ENCODE measurements around the gene NCKAP5. TPM values are rescaled to one million over a fixed set of nuclear protein-coding genes. Genes with fewer than 3 reads are reported as not detected.
A peak's percentile ranks its signal among the peaks of the same experiment; 100 is the strongest.

NCKAP5 gene
- polyA plus RNA-seq, 2 of the 4 experiments (the other 2 are of a cell fraction), result 3.0 to 4.1 TPM

DNA sequence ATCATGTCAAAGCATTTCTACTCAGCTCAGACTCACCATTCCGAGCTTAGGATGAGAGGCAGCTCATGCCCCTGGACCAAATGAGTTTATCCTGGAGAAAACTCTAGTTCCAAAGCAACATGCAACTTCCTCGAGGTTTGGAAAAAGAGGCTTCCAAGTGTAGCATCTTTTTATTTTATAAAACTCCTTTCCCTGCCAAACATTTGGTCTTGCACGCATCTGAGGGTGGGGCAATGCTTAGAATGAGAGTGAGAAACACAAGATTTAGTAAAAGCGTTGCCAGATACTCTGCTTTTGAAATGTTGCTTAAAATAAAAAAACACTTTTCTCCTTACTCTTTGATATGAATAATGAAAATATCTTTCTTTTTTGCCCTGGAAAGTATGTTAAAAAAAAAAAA lies 151.5 kb downstream of the NCKAP5 start:
- TF ChIP-seq ZFP36 (IDR thresholded peaks at IDR 0.05; ENCODE audit: borderline replicate concordance, partially characterized antibody) (no peak), RAD21 (conservative IDR thresholded peaks at IDR 0.05 in 1 of 2, IDR thresholded peaks at IDR 0.05 in 1 of 2) (no peak), CBX8 (IDR thresholded peaks at IDR 0.05) (no peak), TP53 (CRISPR knock-in tag; IDR thresholded peaks at IDR 0.05) (no peak), FOXS1 (CRISPR knock-in tag; IDR thresholded peaks at IDR 0.05) (no peak), MYC (IDR thresholded peaks at IDR 0.05; ENCODE audit: borderline replicate concordance, low read length) (no peak), TFCP2L1 (CRISPR knock-in tag; IDR thresholded peaks at IDR 0.05) (no peak), POLR2A (IDR thresholded peaks at IDR 0.05; ENCODE audit: low read length) (no peak), BHLHE40 (IDR thresholded peaks at IDR 0.05; ENCODE audit: low read depth, low read length) (no peak), CHD2 (IDR thresholded peaks at IDR 0.05; ENCODE audit: low read length, partially characterized antibody) (no peak)
- TF ChIP-seq, protein P1, sequence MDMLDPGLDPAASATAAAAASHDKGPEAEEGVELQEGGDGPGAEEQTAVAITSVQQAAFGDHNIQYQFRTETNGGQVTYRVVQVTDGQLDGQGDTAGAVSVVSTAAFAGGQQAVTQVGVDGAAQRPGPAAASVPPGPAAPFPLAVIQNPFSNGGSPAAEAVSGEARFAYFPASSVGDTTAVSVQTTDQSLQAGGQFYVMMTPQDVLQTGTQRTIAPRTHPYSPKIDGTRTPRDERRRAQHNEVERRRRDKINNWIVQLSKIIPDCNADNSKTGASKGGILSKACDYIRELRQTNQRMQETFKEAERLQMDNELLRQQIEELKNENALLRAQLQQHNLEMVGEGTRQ (IDR thresholded peaks at IDR 0.05), result no peak
- TF ChIP-seq, protein P2, sequence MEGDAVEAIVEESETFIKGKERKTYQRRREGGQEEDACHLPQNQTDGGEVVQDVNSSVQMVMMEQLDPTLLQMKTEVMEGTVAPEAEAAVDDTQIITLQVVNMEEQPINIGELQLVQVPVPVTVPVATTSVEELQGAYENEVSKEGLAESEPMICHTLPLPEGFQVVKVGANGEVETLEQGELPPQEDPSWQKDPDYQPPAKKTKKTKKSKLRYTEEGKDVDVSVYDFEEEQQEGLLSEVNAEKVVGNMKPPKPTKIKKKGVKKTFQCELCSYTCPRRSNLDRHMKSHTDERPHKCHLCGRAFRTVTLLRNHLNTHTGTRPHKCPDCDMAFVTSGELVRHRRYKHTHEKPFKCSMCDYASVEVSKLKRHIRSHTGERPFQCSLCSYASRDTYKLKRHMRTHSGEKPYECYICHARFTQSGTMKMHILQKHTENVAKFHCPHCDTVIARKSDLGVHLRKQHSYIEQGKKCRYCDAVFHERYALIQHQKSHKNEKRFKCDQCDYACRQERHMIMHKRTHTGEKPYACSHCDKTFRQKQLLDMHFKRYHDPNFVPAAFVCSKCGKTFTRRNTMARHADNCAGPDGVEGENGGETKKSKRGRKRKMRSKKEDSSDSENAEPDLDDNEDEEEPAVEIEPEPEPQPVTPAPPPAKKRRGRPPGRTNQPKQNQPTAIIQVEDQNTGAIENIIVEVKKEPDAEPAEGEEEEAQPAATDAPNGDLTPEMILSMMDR (IDR thresholded peaks at IDR 0.05), result no peak
- 77% methylated on average over 4 of the region's 4 CpGs for WGBS (ENCODE audit: missing lambda C conversion rate)

DNA sequence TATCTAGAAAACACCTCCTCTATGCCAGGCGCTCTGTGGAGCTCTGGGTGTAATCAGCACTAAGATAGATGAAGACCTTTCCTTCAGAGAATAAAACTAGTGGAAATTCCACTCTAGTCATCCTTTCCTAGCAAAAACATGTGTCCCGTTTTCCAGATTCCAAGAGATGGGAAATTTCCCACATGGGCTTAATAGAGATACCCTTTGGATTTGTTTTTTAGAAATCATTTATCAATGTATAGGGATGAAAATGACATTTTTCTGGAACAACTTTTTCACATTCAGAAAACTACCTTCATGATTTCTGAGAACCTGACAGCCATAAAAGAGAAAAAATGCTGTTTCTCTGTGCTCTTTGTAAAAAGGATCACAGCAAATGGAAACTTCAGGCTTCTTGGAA lies 152.1 kb downstream of the NCKAP5 start:
- ChIA-PET POLR2A (no interaction called here), CTCF (interaction anchor here (0.7 to 1.1 kb wide), 3 partner anchors 18 to 145 kb away, joined by 3 to 4 read pairs (median 3); no protein-coding TSS in a partner anchor)
- DNase-seq (ENCODE audit: low read depth in 1 of 2, low spot score in 1 of 2) (no peak), FAIRE-seq (no peak), ATAC-seq (no peak)
- Histone ChIP-seq H3K9me3 (no peaks in the 10 kb centered on the region), H3K4me3 (no peak overlapping the region), H3K27ac (no peak overlapping the region), H3K4me1 (peaks cover 63% of the 10 kb centered on the region), H3K4me2 (no peak overlapping the region)
- WGBS (ENCODE audit: missing lambda C conversion rate), result 81% methylated on average over 2 of the region's 2 CpGs
- TF ChIP-seq RFX5 (IDR thresholded peaks at IDR 0.05) (no peak), FOSB (CRISPR knock-in tag; IDR thresholded peaks at IDR 0.05) (no peak)
- TF ChIP-seq, protein P3, sequence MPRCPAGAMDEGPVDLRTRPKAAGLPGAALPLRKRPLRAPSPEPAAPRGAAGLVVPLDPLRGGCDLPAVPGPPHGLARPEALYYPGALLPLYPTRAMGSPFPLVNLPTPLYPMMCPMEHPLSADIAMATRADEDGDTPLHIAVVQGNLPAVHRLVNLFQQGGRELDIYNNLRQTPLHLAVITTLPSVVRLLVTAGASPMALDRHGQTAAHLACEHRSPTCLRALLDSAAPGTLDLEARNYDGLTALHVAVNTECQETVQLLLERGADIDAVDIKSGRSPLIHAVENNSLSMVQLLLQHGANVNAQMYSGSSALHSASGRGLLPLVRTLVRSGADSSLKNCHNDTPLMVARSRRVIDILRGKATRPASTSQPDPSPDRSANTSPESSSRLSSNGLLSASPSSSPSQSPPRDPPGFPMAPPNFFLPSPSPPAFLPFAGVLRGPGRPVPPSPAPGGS (IDR thresholded peaks at IDR 0.05), result no peak

More for the DNA sequence above, 151.5 kb downstream of the NCKAP5 start:
- ChIA-PET POLR2A (no interaction called here), CTCF (interaction anchor here (1.7 kb wide), 1 partner anchor 18 kb away, joined by 4 read pairs; no protein-coding TSS in a partner anchor)
- Histone ChIP-seq H3K9me3 (no peaks in the 10 kb centered on the region), H3K4me2 (no peak overlapping the region), H3K4me3 (no peak overlapping the region), H3K4me1 (peaks cover 68% of the 10 kb centered on the region), H3K27ac (0 out of 6 replicates have a peak overlapping the region, but pooled peaks of 1 of the 2 experiments have one; percentile 3)
- FAIRE-seq, result no peak
- no peak for ATAC-seq
- no peak for DNase-seq (ENCODE audit: low read depth in 1 of 2, low spot score in 1 of 2)

DNA sequence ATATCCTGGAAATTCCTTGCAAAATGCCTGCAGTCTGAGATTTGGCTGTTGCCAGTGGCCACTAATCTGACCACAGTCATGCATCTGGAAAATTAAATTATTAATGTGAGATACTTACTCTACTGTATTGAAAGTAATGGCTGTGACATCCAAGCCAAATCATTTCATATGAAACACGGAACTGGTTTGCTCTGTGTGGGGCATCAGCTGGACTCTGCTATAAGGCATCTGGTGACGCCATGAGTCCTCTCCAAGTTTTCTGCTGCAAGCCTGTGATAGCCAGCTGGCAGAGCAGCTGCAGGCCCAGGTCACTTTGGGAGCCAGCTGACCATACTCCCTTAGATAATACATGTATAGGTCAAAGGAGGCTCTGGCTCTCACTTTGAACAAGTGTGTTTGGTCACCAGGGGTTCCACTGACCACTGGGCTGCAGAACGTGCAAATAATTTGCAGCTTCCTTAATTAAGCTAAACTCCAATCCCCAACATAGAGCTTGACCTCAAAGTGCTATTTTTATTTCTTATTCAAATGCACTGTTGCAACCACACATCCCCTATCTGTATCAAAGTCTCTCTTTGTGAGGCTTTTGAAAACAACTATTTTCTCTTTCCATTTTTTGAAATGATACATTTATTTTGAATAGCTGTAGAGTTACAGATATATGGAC lies 152.9 kb downstream of the NCKAP5 start:
- POLR2A ChIA-PET, result no interaction called here

More for the DNA sequence above, 152.9 kb downstream of the NCKAP5 start:
- Histone ChIP-seq H3K27ac (peak overlapping the region in 1 of 2 experiments; percentile 39; a peak in 1 of 6 replicates), H3K4me1 (peaks cover 56% of the 10 kb centered on the region), H3K9me3 (no peaks in the 10 kb centered on the region), H3K4me2 (no peak overlapping the region), H3K4me3 (no peak overlapping the region)
- TF ChIP-seq MAZ (IDR thresholded peaks at IDR 0.05; ENCODE audit: borderline replicate concordance, low read depth, low read length) (no peak), CEBPB (IDR thresholded peaks at IDR 0.05) (no peak), CHD2 (IDR thresholded peaks at IDR 0.05; ENCODE audit: low read length, partially characterized antibody) (no peak), EP300 (IDR thresholded peaks at IDR 0.05) (no peak), FOSL2 (IDR thresholded peaks at IDR 0.05) (no peak), FOSL2 (CRISPR knock-in tag; IDR thresholded peaks at IDR 0.05) (no peak), BHLHE40 (IDR thresholded peaks at IDR 0.05; ENCODE audit: low read depth, low read length) (no peak), KDM5A (IDR thresholded peaks at IDR 0.05) (no peak), MYC (IDR thresholded peaks at IDR 0.05; ENCODE audit: borderline replicate concordance, low read length) (no peak), JUNB (IDR thresholded peaks at IDR 0.05) (no peak), SMC3 (IDR thresholded peaks at IDR 0.05) (no peak), RFX5 (IDR thresholded peaks at IDR 0.05) (no peak), RNF2 (IDR thresholded peaks at IDR 0.05; ENCODE audit: borderline replicate concordance, low read depth) (no peak)
- TF ChIP-seq, protein P4, sequence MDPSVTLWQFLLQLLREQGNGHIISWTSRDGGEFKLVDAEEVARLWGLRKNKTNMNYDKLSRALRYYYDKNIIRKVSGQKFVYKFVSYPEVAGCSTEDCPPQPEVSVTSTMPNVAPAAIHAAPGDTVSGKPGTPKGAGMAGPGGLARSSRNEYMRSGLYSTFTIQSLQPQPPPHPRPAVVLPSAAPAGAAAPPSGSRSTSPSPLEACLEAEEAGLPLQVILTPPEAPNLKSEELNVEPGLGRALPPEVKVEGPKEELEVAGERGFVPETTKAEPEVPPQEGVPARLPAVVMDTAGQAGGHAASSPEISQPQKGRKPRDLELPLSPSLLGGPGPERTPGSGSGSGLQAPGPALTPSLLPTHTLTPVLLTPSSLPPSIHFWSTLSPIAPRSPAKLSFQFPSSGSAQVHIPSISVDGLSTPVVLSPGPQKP (IDR thresholded peaks at IDR 0.05; ENCODE audit: low read depth, low read length), result no peak
- TF ChIP-seq, protein P5, sequence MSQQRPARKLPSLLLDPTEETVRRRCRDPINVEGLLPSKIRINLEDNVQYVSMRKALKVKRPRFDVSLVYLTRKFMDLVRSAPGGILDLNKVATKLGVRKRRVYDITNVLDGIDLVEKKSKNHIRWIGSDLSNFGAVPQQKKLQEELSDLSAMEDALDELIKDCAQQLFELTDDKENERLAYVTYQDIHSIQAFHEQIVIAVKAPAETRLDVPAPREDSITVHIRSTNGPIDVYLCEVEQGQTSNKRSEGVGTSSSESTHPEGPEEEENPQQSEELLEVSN (IDR thresholded peaks at IDR 0.05; ENCODE audit: borderline replicate concordance, low read depth), result no peak
- FAIRE-seq, result no peak
- CTCF ChIA-PET, result interaction anchor here (0.7 to 1.1 kb wide), 3 partner anchors 17 to 145 kb away, joined by 3 to 4 read pairs (median 3); no protein-coding TSS in a partner anchor
- no peak for ATAC-seq
- no peak for DNase-seq (ENCODE audit: low read depth in 1 of 2, low spot score in 1 of 2)
- 84% methylated on average over 3 of the region's 3 CpGs for WGBS (ENCODE audit: missing lambda C conversion rate)

Data from A549 (cell line).